Left ventricle myocardium inferior (tissue), 1 donor: ENCODE data around the gene UNC5A. TPM values are rescaled to one million over a fixed set of nuclear protein-coding genes. Genes with fewer than 3 reads are reported as not detected.

Source experiments
- DNase-seq: peaks from one replicate; pipeline ENCODE4 v3.0.0-alpha.2; 2020
- H3K27ac ChIP-seq: fragments of 200-600 bp; replicated peaks from 2 replicates; pipeline ENCODE4 v1.8.0; 2021
- H3K27me3 ChIP-seq: fragments of 200-600 bp; 2 replicates; pipeline ENCODE4 v1.8.0; 2021; ENCODE audit warnings: low read depth
- H3K36me3 ChIP-seq: fragments of 200-600 bp; 2 replicates; pipeline ENCODE4 v1.8.0; 2021
- H3K4me1 ChIP-seq: fragments of 200-600 bp; 2 replicates; pipeline ENCODE4 v1.8.0; 2021
- H3K4me3 ChIP-seq: fragments of 200-600 bp; 2 replicates; pipeline ENCODE4 v1.8.0; 2021; ENCODE audit warnings: mild to moderate bottlenecking, moderate library complexity
- H3K9me3 ChIP-seq: fragments of 200-600 bp; replicated peaks from 2 replicates; pipeline ENCODE4 v1.8.0; 2021
- intact Hi-C: fragments of 100-400 bp; cut with micrococcal nuclease; formaldehyde crosslinking; loops from one replicate; pipeline ENCODE4 v1.11.0; 2022
- total RNA-seq: library from RNA; stranded (reverse); fragmentation: NEBNext Ultra II Directional; extraction: Animal tissue kit (Norgen Biotek cat#: 25700); gene quantifications from one replicate; pipeline ENCODE4 v1.2.1, GENCODE V29; 2021
- TF ChIP-seq, protein P1 (sequence below): fragments of 200-600 bp; IDR thresholded peaks from 2 replicates; pipeline ENCODE4 v1.8.0; 2021; ENCODE audit warnings: antibody characterized with exemption, mild to moderate bottlenecking, borderline replicate concordance
- donor health status: DM: no; HTN: yes; CAD: no; lungs with severe emphysema.

UNC5A gene
- total RNA-seq, 1 donor from 2014 or later, result not detected

DNA sequence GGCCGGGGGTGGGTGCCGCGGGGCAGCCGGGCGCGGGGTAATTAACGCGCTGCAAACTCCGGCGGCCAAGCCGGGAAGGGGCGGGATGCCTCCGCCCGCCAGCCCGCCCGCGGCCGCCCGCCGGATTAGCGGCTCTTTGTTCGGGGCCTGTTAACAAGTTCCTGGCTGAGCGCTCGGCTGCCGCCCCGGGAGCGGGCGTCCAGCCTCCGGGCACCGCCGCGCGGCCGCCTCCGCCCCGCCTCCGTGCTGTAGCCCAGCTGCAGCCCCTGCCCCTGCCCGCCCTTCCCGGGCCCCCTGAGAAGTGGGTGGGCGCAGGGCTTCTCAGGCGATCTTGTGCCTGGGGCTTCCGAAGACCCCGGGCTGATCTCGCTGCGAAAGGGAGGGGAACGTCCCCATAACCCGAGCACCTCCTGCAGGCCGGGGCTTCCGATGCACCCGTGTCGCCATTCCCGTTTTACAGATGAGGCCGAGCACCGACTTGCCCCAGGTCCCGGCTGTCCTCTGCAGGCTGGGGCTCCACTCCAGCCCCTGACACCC is 7.5 kb downstream of the UNC5A start:
- DNase-seq, result no peak
- Histone ChIP-seq H3K36me3 (no peaks in the 10 kb centered on the region), H3K4me1 (peaks cover 13% of the 10 kb centered on the region), H3K9me3 (no peaks in the 10 kb centered on the region), H3K27me3 (peaks cover 100% of the 10 kb centered on the region), H3K4me3 (peak overlapping the region; percentile 63), H3K27ac (no peak overlapping the region)
- TF ChIP-seq, protein P1, sequence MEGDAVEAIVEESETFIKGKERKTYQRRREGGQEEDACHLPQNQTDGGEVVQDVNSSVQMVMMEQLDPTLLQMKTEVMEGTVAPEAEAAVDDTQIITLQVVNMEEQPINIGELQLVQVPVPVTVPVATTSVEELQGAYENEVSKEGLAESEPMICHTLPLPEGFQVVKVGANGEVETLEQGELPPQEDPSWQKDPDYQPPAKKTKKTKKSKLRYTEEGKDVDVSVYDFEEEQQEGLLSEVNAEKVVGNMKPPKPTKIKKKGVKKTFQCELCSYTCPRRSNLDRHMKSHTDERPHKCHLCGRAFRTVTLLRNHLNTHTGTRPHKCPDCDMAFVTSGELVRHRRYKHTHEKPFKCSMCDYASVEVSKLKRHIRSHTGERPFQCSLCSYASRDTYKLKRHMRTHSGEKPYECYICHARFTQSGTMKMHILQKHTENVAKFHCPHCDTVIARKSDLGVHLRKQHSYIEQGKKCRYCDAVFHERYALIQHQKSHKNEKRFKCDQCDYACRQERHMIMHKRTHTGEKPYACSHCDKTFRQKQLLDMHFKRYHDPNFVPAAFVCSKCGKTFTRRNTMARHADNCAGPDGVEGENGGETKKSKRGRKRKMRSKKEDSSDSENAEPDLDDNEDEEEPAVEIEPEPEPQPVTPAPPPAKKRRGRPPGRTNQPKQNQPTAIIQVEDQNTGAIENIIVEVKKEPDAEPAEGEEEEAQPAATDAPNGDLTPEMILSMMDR, result peak; percentile 36
- intact Hi-C loops, result no loop called here

DNA sequence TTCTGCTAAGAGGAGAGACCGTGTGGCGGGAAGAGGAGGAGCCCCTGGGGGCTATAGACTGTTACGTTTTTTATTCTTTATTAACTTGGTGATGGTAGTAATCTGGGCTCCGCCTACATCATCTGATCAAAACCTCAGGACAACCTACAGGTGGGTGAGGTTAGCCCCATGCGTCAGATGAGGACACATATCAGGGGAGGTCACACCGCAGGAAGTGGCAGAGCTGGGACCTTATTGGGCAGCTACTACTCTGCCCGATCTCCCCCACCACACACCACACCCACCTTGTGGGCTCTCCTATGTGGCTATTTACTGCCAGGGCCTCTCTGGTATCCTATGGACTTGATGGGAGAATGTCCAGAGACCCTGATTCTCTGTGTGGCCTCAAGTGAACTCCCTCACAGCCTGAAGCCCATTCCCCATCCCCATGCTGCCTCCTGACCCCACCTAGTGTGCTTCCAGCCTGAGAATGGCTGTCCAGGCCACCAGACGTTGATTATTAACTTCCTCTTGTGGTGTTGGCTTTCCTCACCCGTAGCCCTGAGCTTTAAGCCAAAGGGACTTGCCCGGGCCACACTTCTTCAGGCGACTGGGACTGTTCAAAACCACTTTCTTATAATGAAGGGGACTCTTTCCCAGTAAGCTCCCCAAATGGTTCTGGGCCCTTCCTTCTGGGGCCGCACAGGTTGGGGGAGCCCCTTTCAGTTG is 8.2 kb downstream of the UNC5A start:
- DNase-seq, result no peak
- H3K9me3 ChIP-seq, result no peaks in the 10 kb centered on the region
- H3K4me1 ChIP-seq, result peaks cover 13% of the 10 kb centered on the region
- peaks cover 100% of the 10 kb centered on the region for H3K27me3 ChIP-seq
- H3K36me3 ChIP-seq, result no peaks in the 10 kb centered on the region
- H3K4me3 ChIP-seq, result peak overlapping the region; percentile 63
- H3K27ac ChIP-seq, result no peak overlapping the region
- intact Hi-C loops, result no loop called here
- TF ChIP-seq, protein P1, result no peak

GRCh38 chr5:176819476-176819875 is 9.1 kb downstream of the UNC5A start:
- Histone ChIP-seq H3K4me1 (peaks cover 13% of the 10 kb centered on the region), H3K4me3 (no peak overlapping the region), H3K27ac (no peak overlapping the region), H3K9me3 (no peaks in the 10 kb centered on the region), H3K36me3 (no peaks in the 10 kb centered on the region), H3K27me3 (peaks cover 100% of the 10 kb centered on the region)
- intact Hi-C loops, result no loop called here
- TF ChIP-seq, protein P1, result no peak
- no peak for DNase-seq

- H3K36me3 ChIP-seq, result no peaks in the 10 kb centered on the region
- H3K4me1 ChIP-seq, result peaks cover 13% of the 10 kb centered on the region
- H3K4me3 ChIP-seq, result no peak overlapping the region
- intact Hi-C loops, result no loop called here
- H3K27me3 ChIP-seq, result peaks cover 85% of the 10 kb centered on the region
- TF ChIP-seq, protein P1, result no peak
- H3K9me3 ChIP-seq, result no peaks in the 10 kb centered on the region
- no peak overlapping the region for H3K27ac ChIP-seq
- no peak for DNase-seq
Measured at GRCh38 chr5:176820937-176821336, 10.6 kb downstream of the UNC5A start.

DNA sequence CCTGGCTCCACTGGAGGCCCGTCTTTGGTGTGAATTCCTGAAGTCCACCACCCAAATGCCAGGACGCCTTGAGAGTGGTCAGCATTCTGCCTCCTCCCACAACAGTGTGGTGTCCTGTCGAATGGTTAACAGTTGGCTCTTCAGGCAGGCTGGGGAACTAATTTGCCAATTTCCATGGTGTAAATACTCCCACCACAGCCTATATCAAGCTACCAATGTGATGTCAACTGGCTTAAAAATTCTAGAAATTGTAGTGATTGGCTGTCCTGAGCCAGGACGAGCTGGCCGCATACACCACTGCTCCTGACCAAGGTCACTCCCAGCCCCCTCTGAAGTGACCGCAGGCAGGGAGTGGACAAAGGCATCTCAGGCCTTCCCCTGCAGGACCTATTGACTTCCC is 11.1 kb downstream of the UNC5A start:
- Histone ChIP-seq H3K4me1 (peaks cover 13% of the 10 kb centered on the region), H3K27me3 (peaks cover 80% of the 10 kb centered on the region), H3K9me3 (no peaks in the 10 kb centered on the region), H3K27ac (no peak overlapping the region), H3K4me3 (no peak overlapping the region), H3K36me3 (no peaks in the 10 kb centered on the region)
- DNase-seq, result no peak
- TF ChIP-seq, protein P1, result no peak
- intact Hi-C loops, result no loop called here
